NCI-H2081 treated with DMSO at 0.1 percent for 48 hours (cell line): ENCODE data around the gene NR1I3.
A peak's percentile ranks its signal among the peaks of the same experiment; 100 is the strongest.
"Not testable (repeated sequence)": the region's sequence is repeated elsewhere in the genome, so short reads cannot be mapped to it uniquely, and the experiment has no call there.

Source experiments
- DNase-seq: peaks from one replicate; lab custom pipeline; 2025; lab: John Stamatoyannopoulos, UW

Gene NR1I3

DNA sequence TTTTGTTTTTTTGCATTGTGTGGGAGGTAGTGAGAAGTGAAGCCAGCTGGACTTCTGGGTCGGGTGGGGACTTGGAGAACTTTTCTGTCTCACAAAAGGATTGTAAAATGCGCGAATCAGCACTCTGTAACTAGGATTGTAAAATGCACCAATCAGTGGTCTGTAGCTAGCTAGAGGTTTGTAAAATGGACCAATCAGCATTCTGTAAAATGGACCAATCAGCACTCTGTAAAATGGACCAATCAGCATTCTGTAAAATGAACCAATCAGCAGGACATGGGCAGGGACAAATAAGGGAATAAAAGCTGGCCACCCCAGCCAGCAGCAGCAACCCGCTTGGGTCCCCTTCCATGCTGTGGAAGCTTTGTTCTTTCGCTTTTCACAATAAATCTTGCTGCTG is 12.1 kb upstream of the NR1I3 start:
- not testable (repeated sequence) for DNase-seq

DNA sequence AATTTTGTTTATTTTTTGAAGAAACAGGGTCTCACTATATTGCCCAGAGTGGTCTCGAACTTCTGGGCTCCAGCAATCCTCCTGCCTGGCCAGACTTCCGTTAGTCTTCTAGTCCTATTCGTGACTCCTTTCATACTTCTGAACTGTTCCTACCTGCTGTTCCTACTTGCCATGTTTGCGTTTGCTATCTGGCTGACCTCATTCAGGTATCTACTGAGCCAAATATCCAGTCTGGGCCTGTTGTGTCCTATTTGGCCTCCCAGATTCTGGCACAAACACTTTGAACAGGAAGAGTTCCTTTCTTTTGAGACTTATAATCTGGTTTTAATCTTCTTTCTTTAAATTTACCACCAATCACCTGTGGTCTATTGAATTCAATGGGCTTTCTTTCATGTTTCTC is 6.9 kb upstream of the NR1I3 start:
- DNase-seq: no peak

DNA sequence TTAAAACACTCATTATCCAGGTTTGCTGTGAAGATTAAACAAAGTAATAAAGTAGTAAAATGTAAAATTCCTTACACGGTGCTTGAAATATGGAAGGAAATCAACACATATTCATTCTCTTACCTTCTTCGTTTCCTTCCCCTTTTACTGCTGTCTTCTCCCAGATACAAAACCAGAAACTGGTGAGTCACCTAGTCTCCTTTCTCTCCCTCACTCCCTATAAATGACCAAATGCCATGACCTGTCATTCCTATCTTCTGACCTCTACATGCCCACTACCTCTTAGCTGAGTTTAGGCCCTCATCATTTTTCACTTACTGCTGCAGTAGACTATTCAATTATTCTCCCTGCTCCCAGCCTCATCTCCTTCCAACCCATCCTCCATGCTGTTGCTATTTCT is 4.3 kb upstream of the NR1I3 start:
- no peak for DNase-seq

DNA sequence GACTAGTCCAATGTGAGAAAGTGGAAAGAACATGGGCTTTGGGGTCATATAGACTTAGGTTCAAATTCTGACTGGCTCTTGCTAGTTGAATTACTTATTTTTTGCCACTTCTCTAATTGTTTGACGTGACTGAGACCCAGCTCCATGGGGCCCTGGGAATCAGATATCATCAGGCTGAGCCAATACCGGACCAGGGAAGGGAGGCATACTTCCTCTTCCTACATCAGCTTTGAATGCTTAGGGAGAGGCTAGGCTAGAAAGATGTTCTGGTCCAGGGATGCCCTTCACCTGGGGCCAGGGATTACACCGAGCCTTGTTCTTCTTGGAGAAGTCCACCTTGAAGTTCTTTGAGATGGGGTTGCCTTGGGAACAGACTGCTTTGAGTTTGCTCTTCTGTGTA is 3.7 kb upstream of the NR1I3 start:
- DNase-seq: no peak

DNA sequence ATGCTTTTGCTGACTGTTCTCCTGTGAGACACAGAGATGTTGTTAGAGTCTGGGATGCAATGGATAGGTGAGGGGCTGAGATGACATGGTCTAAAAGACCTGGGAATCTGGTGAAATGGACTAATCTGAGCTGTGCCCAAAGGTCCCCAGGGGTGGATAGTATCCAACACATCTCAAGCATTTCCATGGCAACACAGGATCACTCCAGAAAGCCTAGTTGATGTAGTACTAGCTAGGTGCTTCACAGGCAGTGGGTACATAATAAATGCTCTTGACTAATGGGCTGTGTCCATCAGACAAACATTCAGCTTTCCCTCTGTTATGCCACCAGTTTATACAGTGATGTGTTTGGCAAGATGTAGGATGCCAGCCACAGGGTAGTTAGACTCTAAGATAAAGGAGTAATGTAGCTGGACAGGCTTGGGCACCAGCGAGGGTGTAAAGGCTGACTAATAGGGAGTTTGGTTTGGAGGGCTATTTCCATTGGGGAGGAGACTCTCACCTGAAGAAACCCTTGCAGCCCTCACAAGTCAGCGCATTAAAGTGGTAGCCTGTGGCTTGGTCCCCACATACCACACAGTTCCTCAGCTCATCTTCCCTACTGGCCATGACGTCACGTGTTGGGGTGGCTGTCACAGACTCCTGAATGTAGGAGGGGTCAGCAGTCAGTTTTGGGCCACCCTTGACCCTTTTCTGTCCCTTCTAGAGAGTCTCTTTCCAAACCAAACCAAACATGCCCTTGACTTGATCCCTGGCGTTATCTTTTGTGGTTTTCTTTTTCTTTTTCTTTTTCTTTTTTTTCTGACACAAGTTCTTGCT is 1.8 kb downstream of the NR1I3 start:
- no peak for DNase-seq

DNA sequence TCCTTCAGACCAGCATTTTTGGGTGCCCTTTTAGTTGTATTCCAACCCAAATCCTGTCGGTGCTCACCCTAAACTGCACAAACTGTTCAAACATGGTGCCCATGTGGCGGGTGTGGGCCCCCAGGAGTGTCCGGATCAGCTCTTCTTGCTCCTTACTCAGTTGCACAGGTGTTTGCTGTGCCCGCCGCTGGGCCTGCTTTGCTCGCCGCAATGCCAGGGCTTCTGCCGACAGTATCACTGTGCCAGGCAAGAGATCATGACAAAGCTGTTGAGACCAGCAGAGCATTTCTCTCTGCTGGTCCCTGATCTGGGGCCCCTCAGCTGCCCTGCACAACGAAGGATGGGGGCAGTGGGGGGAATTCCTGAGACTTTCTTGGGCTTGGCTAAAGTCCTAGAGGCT is 4.9 kb downstream of the NR1I3 start:
- DNase-seq: no peak

DNA sequence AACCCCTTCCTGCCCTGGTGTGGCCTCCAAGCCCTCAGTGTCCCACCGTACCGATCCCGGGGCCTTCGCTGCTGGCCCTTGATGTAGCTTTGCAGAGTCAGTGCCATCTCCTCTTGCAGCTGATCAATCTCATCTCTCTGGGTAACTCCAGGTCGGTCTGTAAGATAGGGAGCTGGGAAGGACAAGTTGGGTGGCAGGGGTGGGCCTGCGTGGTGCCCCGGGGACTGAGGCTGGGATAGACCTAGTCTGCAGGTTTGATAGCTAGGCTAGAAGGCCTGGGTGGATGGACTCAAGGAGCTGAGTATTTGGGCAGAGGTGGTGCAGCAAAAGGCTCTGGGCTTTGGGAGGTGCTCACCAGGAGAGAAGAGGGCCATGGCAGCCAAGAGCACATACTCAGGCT is 7.2 kb downstream of the NR1I3 start:
- no peak for DNase-seq

DNA sequence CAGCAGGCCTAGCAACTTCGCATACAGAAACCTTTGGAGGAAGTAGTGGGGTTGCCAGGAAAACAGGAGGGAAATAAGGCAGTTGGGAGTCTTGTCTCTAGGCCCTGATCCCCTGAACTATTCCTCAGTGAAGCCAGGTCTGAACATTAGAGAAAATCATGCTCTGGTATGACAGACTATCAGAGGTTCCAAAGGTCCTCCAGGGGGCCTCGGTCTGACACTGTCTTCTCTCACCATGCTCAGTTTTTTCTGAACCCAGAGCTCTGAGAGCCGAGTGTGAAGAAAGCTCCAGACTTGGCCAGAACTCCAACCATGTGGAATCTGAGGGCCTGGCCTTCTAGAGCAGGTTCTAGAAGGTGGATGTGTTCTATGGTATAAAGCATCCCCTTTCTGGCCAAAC is 8.1 kb downstream of the NR1I3 start:
- DNase-seq: no peak

DNA sequence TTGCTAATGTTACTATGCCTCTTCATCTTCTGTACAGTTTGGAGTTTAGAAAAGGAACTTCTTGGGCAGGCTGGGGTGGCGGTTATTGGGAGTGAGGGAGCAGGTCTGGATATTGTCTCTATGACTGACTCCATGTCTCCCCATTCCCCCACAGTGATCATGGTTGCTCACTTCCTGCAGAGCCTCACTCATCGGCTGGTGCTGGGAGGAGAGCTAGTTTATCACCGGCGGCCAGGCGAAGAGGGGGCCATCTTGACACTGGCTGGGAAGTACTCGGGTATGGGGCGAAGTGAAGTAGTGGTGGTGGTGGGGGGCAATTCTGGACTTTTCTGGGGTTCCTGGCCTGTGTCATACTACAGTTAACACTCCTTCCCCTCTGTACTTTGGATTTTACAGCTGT is 10.0 kb downstream of the NR1I3 start:
- DNase-seq: no peak

DNA sequence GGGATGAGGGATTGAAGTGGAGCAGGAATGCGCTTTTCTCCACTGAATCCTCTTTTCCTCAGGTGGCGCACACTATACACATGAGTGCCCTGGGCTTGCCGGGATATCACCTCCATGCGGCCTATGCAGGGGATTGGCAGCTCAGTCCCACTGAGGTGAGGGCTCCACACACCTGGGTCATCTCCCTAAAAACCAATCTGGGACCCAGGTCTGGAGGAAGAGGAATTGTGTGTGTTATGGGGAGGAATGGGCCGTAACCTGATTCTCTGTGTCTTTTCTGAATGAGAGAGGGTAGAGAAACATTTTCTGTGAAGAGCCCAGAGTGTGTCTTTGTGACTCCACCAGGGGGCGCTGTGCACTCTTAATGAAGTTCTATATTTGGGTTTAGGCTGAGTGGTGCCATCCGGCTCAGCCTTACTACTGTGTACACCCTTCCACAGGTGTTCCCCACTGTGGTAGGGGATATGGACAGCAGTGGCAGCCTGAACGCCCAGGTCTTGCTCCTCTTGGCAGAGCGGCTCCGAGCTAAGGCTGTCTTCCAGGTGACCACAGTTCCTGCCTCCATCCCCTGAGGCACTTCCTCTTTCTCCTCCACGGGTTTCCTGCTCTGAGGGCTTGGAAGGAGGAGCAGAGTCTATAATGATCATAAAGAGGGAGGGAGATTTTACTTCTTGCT is 10.7 kb downstream of the NR1I3 start:
- DNase-seq: peak; percentile 84

DNA sequence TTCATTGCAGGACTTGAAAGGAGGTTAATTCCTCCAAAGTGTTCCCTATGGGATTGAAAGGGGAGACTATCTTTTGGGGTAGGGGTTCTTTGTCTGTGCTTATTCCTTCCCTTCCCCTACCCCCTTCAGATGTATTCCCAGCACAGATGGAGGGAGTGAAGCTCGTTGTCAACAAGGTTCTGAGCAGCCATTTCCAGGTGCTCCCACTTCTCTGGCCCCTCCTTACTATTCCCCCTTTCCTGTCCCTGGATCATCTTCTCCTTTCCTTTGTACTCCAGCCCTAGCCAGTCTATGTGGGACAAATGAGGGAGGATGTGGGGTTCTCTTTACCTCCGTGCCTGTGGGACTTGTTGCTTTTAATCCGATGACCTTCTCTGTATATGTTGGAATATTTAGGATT is 11.2 kb downstream of the NR1I3 start:
- DNase-seq: no peak

DNA sequence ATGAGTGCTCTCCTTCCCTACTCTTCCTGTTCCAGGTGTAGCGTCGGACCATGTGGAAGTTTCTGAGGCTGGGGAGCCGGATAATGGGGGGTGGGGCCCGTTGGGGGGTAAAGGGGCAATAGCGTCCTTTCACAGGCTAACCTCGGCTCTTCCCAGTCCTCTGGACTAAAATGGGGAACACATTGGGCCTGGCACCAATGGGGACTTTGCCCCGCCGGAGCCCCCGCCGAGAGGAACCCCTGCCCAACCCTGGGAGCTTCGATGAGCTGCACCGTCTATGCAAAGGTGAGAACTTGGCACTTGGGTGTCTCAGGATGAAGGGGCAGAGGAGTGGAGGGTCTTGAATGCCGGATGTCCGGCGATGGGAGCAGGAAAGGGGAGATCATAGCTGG is 11.7 kb downstream of the NR1I3 start:
- DNase-seq: no peak

DNA sequence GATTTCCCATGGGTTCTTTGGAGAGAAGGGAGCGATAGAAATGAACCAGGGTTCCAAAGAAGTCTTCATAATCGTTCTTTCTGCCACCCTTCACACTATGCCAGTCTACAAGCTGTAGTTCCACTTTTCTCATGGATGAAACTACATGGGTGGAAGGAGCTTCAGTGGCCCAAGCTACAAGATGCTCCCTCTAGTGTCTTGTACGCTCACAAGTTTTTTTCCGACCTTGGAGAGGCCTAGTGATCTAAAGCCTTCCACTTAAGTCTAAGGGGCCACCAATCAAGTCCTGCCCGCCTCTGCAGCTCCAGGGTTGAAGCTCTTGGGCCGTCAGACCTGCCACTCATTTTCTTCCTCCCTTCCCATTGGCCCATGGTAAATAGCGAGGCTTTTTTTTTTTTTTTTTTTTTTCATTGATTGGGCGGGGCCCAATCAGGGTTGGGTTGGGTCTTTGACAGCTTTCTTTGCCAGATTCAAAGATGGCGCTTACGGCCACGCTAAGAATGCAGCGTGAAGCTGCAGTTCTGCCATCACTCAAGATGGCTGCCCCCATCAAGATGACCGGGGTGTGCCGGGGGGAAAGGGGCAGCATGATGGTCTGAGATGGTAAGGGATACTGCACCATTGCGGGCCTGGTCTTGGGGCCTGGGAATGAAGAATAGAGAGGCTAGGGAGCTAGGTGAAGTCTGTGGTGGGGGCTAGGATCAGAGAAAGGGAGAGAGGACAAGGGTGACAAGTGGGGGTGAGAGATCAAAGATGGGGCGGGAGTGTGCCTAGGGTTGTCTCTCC is 12.3 kb downstream of the NR1I3 start, which contains the start of gene TOMM40L:
TOMM40L (plus strand) TSS at position 527 of the 786 bp plus-strand sequence. CDS start 430 bp downstream, outside the sequence.
- peak; percentile 98 for DNase-seq

DNA sequence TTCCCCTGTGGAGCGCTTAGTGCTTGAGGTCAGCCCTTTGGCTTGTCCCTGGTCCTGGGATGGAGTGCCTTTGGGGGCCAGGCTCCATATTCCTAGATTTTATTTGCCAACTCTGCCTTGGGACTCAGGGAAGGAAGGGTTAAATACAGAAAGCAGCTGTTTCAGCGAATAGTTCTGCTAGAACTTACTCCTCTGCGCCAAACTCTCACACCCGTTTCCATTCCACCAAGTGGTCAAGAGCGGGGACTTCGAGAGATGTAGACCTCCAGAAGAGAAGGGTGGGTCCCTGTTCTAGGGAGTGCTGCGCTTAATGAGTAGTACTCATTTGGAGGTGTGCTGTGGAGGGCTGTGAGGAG is 12.8 kb downstream of the NR1I3 start:
- DNase-seq: no peak

DNA sequence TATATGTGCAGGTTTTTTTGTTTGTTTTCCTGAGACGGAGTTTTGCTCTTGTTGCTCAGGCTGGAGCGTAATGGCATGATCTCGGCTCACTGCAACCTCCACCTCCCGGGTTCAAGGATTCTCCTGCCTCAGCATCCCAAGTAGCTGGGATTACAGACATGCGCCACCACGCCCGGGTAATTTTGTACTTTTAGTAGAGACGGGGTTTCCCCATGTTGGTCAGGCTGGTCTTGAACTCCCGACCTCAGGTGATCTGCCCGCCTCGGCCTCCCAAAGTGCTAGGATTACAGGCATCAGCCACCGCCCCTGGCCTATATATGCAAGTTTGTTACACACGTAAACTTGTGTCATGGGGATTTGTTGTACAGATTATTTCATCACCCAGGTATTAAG is 13.3 kb downstream of the NR1I3 start:
- not testable (repeated sequence) for DNase-seq

DNA sequence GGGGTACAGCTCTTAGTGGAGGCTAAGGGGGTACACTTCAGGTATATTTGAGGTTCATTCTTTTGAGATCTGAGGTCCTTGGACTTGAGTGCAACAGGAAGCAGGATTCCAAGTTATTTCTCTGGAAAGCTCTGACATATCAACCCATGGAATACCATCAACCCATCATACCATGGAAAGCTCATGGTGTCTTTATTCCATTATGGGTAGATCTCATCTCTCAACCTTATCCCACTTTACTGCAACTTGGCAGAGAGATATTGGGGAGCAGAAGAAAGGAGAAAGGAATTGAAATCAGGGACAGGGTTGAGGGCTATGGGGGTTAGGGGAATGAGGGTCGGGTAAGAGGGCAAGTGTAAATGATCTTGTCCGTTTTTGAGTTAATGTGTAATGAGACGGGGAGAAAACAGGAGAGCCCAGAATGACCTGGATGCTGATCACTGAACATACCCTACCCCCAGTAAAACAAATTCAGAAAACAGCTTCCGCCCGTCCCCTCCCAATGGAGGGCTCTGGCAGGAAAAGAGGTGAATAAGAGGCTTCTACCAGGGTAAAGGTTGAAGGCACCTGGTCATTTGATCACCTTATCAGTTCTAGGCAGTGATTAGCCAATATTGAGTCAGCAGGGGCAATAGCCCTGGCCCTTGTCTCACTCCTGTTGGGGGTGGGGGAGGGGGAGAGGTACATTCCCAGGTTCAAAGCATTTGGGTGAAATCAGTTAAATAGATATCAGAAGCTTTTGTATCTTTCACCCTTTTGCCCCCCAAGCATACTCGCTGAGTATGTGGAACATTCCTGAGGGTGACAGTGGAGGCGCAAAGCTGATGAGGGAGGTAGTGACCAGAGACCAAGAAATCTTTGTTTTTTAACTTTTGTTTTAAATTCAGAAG is 14.0 kb downstream of the NR1I3 start:
- DNase-seq: no peak

DNA sequence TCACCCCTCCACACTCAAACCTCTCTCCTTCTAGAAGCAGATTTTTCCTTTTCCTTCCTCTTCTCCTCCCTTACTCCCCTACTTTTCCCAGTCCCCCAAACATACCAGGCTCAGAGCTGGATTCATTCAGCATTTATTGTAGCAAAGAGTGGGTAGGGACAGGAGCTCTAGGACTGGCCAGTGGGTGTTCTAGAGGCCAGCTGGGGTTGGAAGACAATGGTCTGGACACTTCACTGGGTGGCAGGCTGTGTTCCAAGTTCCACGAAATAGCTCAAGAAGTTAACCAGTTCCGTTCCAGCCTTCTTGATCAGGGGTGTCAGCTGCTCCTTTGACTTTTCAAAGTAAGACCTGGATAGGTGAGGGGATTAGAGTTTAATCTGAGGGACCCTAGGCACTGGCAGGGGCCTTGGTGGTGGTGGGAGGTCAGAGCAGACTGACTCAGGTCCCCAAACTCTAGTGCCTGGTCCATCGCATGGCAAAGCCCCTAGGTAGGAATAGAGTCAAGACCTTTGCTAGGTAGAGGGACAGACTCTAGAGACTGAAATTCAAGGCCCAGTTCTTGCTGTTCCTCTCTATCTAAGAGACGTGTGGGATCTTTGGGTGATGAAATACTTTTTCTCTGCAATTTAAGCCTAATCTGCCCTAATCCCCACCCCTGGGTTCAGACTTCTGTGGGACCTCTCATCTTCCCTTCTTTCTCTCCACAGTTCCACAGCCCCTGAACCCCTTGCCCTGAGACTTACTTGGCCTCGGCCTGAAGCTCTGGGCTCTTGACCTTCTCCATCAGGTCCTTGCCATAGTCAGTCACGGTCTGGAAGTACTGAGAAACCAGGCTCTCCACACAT is 15.6 kb downstream of the NR1I3 start:
- no peak for DNase-seq

DNA sequence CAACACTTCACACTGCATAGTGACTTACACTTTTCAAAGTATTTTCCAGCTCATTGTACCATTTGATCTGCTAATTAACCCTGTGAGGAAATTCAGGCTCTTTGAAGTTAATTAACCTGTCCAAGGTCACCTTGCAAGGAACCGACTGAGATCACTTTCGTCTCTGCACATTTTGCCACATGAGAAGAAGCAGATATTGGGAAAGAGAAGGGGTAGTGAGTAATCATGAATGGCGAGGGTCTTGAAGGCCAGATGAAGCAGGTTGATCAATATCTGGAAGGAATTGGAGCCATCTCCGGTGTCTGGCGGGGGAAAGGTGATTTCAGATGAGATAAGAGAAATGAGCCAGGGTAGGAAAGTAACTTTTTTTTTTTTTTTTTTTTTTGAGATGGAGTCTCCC is 18.0 kb downstream of the NR1I3 start:
- DNase-seq: no peak

DNA sequence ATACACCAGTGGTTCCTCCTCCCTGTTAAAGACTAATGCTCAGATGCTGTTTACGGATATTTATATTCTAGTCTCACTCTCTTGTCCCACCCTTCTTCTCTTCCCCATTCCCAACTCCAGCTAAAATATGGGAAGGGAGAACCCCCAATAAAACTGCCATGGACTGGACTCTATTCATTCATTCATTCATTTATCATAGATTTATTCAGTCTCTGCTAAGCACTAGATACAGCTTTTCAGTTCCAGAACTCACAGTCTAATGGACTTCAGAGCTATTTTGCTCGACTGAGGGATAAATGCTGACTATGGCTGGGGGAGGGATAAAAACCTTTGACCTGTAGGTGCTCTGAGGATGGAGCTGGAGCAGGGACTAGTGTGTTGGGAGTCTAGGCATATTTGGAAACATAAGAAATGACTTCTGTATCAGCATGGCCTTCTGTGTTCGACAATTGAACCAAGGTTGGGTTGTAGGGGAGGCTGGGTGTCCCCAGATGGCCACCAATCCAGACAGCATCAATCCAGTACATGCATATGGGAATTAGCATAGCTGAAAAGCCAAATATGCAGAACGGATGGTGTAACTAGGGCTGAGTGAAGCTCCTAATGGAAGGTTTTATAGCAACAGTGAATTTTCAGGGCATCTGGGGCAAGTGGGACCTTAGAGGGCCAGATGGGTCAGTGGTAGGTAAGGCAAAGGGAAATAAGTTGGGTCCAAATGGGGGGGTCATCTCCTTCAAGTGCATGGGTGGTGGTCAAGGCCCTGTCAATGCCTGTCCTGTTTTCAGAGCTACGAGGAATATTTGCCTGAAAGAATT is 18.7 kb downstream of the NR1I3 start:
- no peak for DNase-seq
